ENCODE results near the gene AKAP8L. TPM values are rescaled to one million over a fixed set of nuclear protein-coding genes. Genes with fewer than 3 reads are reported as not detected.
"Not testable (repeated sequence)": the region's sequence is repeated elsewhere in the genome, so short reads cannot be mapped to it uniquely, and the experiment has no call there.

AKAP8L gene
- total and polyA plus RNA-seq, 5 donors, result 64.4 to 106 (median 85.2) TPM

- WGBS, result 78% methylated on average over 10 of the region's 10 CpGs
- intact Hi-C loops (cut with DNase I), result no loop called here
- H3K4me3 ChIP-seq (ENCODE audit: low read length), result no peak overlapping the region
Observed at GRCh38 chr19:15403151-15403531, 15.6 kb downstream of the AKAP8L start.

GRCh38 chr19:15402411-15403150 is 16.2 kb downstream of the AKAP8L start:
- peaks cover 12% of the 10 kb centered on the region for H3K4me1 ChIP-seq (ENCODE audit: control insufficient read depth, insufficient read depth, low read length)
- 70% methylated on average over 15 of the region's 15 CpGs for WGBS
- intact Hi-C loops (cut with DNase I), result no loop called here
- ATAC-seq (peak; percentile 47 to 72), DNase-seq (peak in 2 of 3 donors; percentile 67 to 81)
- H3K4me3 ChIP-seq (ENCODE audit: low read length), result no peak overlapping the region
- no peaks in the 10 kb centered on the region for H3K27me3 ChIP-seq (ENCODE audit: control insufficient read depth, insufficient read depth)
- peak overlapping the region; percentile 75 for H3K27ac ChIP-seq (ENCODE audit: low read length)
- H3K9me3 ChIP-seq (ENCODE audit: control insufficient read depth, low read length), result no peaks in the 10 kb centered on the region

More at GRCh38 chr19:15403151-15403531, 15.6 kb downstream of the AKAP8L start:
- Histone ChIP-seq H3K9me3 (ENCODE audit: control insufficient read depth, low read length) (no peaks in the 10 kb centered on the region), H3K4me1 (ENCODE audit: control insufficient read depth, insufficient read depth, low read length) (peaks cover 12% of the 10 kb centered on the region), H3K27me3 (ENCODE audit: control insufficient read depth, insufficient read depth) (no peaks in the 10 kb centered on the region), H3K27ac (ENCODE audit: low read length) (peak overlapping the region; percentile 75)
- DNase-seq (no peak), ATAC-seq (no peak)

- H3K4me3 ChIP-seq (ENCODE audit: low read length), result no peak overlapping the region
- ATAC-seq (no peak), DNase-seq (peak in 1 of 3 donors; percentile 52)
- no peaks in the 10 kb centered on the region for H3K9me3 ChIP-seq (ENCODE audit: control insufficient read depth, low read length)
- WGBS, result 93% methylated on average over 17 of the region's 17 CpGs
- no peaks in the 10 kb centered on the region for H3K27me3 ChIP-seq (ENCODE audit: control insufficient read depth, insufficient read depth)
- peaks cover 12% of the 10 kb centered on the region for H3K4me1 ChIP-seq (ENCODE audit: control insufficient read depth, insufficient read depth, low read length)
- H3K27ac ChIP-seq (ENCODE audit: low read length), result no peak overlapping the region
- intact Hi-C loops (cut with DNase I), result no loop called here
Observed at GRCh38 chr19:15401397-15401710, 17.4 kb downstream of the AKAP8L start.

- Histone ChIP-seq H3K9me3 (ENCODE audit: control insufficient read depth, low read length) (no peaks in the 10 kb centered on the region), H3K4me3 (ENCODE audit: low read length) (no peak overlapping the region), H3K27me3 (ENCODE audit: control insufficient read depth, insufficient read depth) (no peaks in the 10 kb centered on the region), H3K4me1 (ENCODE audit: control insufficient read depth, insufficient read depth, low read length) (peaks cover 10% of the 10 kb centered on the region), H3K27ac (ENCODE audit: low read length) (no peak overlapping the region)
- ATAC-seq, result no peak
- peak in 1 of 3 donors; percentile 37 for DNase-seq
- intact Hi-C loops (cut with DNase I), result no loop called here
- WGBS, result 85% methylated on average over 29 of the region's 29 CpGs
Observed at GRCh38 chr19:15400521-15401396, 18.0 kb downstream of the AKAP8L start.

GRCh38 chr19:15399635-15400034 is 19.2 kb downstream of the AKAP8L start:
- no peak for ATAC-seq
- H3K4me1 ChIP-seq (ENCODE audit: control insufficient read depth, insufficient read depth, low read length), result peaks cover 9% of the 10 kb centered on the region
- 94% methylated on average over 14 of the region's 14 CpGs for WGBS
- no peak overlapping the region for H3K4me3 ChIP-seq (ENCODE audit: low read length)
- peak in 1 of 3 donors; percentile 57 for DNase-seq
- intact Hi-C loops (cut with DNase I), result no loop called here
- no peaks in the 10 kb centered on the region for H3K27me3 ChIP-seq (ENCODE audit: control insufficient read depth, insufficient read depth)
- no peak overlapping the region for H3K27ac ChIP-seq (ENCODE audit: low read length)
- H3K9me3 ChIP-seq (ENCODE audit: control insufficient read depth, low read length), result no peaks in the 10 kb centered on the region

- H3K9me3 ChIP-seq (ENCODE audit: control insufficient read depth, low read length), result no peaks in the 10 kb centered on the region
- H3K4me3 ChIP-seq (ENCODE audit: low read length), result no peak overlapping the region
- H3K27ac ChIP-seq (ENCODE audit: low read length), result no peak overlapping the region
- DNase-seq (no peak), ATAC-seq (no peak)
- no peaks in the 10 kb centered on the region for H3K27me3 ChIP-seq (ENCODE audit: control insufficient read depth, insufficient read depth)
- intact Hi-C loops (cut with DNase I), result no loop called here
- H3K4me1 ChIP-seq (ENCODE audit: control insufficient read depth, insufficient read depth, low read length), result peaks cover 7% of the 10 kb centered on the region
- WGBS, result 94% methylated on average over 8 of the region's 8 CpGs
Observed at GRCh38 chr19:15399234-15399515, 19.6 kb downstream of the AKAP8L start.

- ATAC-seq, result peak in 1 of 2 donors; percentile 61
- H3K9me3 ChIP-seq (ENCODE audit: control insufficient read depth, low read length), result no peaks in the 10 kb centered on the region
- no peaks in the 10 kb centered on the region for H3K27me3 ChIP-seq (ENCODE audit: control insufficient read depth, insufficient read depth)
- no peak overlapping the region for H3K4me3 ChIP-seq (ENCODE audit: low read length)
- DNase-seq, result peak in 2 of 3 donors; percentile 65 to 68
- intact Hi-C loops (cut with DNase I), result no loop called here
- 83% methylated on average over 50 of the region's 50 CpGs for WGBS
- H3K27ac ChIP-seq (ENCODE audit: low read length), result no peak overlapping the region
- H3K4me1 ChIP-seq (ENCODE audit: control insufficient read depth, insufficient read depth, low read length), result peaks cover 7% of the 10 kb centered on the region
Observed at GRCh38 chr19:15398501-15399233, 20.1 kb downstream of the AKAP8L start.

GRCh38 chr19:15397782-15398181 is 21.0 kb downstream of the AKAP8L start:
- Histone ChIP-seq H3K27ac (ENCODE audit: low read length) (no peak overlapping the region), H3K4me3 (ENCODE audit: low read length) (no peak overlapping the region), H3K27me3 (ENCODE audit: control insufficient read depth, insufficient read depth) (no peaks in the 10 kb centered on the region), H3K9me3 (ENCODE audit: control insufficient read depth, low read length) (no peaks in the 10 kb centered on the region), H3K4me1 (ENCODE audit: control insufficient read depth, insufficient read depth, low read length) (peaks cover 7% of the 10 kb centered on the region)
- WGBS, result 63% methylated on average over 11 of the region's 11 CpGs
- ATAC-seq (no peak), DNase-seq (no peak)
- intact Hi-C loops (cut with DNase I), result no loop called here

- no peak for ATAC-seq
- no peak for DNase-seq
- intact Hi-C loops (cut with DNase I), result no loop called here
- Histone ChIP-seq H3K4me3 (ENCODE audit: low read length) (no peak overlapping the region), H3K27me3 (ENCODE audit: control insufficient read depth, insufficient read depth) (no peaks in the 10 kb centered on the region), H3K27ac (ENCODE audit: low read length) (no peak overlapping the region), H3K4me1 (ENCODE audit: control insufficient read depth, insufficient read depth, low read length) (peaks cover 7% of the 10 kb centered on the region), H3K9me3 (ENCODE audit: control insufficient read depth, low read length) (no peaks in the 10 kb centered on the region)
- WGBS, result 85% methylated on average over 6 of the region's 6 CpGs
Observed at GRCh38 chr19:15397236-15397635, 21.6 kb downstream of the AKAP8L start.

- Histone ChIP-seq H3K4me3 (ENCODE audit: low read length) (no peak overlapping the region), H3K9me3 (ENCODE audit: control insufficient read depth, low read length) (no peaks in the 10 kb centered on the region), H3K27me3 (ENCODE audit: control insufficient read depth, insufficient read depth) (no peaks in the 10 kb centered on the region), H3K27ac (ENCODE audit: low read length) (no peak overlapping the region), H3K4me1 (ENCODE audit: control insufficient read depth, insufficient read depth, low read length) (peaks cover 2% of the 10 kb centered on the region)
- ATAC-seq (no peak), DNase-seq (no peak)
- WGBS, result 94% methylated on average over 3 of the region's 3 CpGs
- intact Hi-C loops (cut with DNase I), result no loop called here
Observed at GRCh38 chr19:15396436-15396835, 22.4 kb downstream of the AKAP8L start.

GRCh38 chr19:15395251-15395650 is 23.5 kb downstream of the AKAP8L start:
- H3K27me3 ChIP-seq (ENCODE audit: control insufficient read depth, insufficient read depth); H3K4me3 ChIP-seq (ENCODE audit: low read length); DNase-seq; intact Hi-C loops (cut with DNase I); H3K9me3 ChIP-seq (ENCODE audit: control insufficient read depth, low read length); H3K4me1 ChIP-seq (ENCODE audit: control insufficient read depth, insufficient read depth, low read length); H3K27ac ChIP-seq (ENCODE audit: low read length); ATAC-seq: not testable (repeated sequence)
- WGBS, result 90% methylated on average over 17 of the region's 17 CpGs

All from right cardiac atrium (tissue), 5 donors.